Peyer's patch (tissue), 4 donors: ENCODE results near the gene PLIN1.

Experiments
- CTCF ChIP-seq, 6 experiments: fragments of 450-650 bp in 4 of 6; fragments of 200-600 bp in 2 of 6; sonication (generic) in 1 of 6; IDR thresholded peaks; one replicate each; pipeline ENCODE4 v1.5.1; 2017 to 2019; ENCODE audit warnings: antibody characterized with exemption in 6 of 6, mild to moderate bottlenecking in 3 of 6, moderate library complexity in 1 of 6
- POLR2A ChIP-seq, 2 donors: fragments of 450-650 bp; IDR thresholded peaks; one replicate each; pipeline ENCODE4 v1.5.1; 2017; ENCODE audit warnings: antibody characterized with exemption in 2 of 2, mild to moderate bottlenecking in 2 of 2, moderate library complexity in 2 of 2

GRCh38 chr15:89628806-89629715 lies 50.1 kb downstream of the PLIN1 start:
- TF ChIP-seq CTCF (IDR thresholded peaks at IDR 0.05) (no peak), POLR2A (IDR thresholded peaks at IDR 0.05) (no peak)
